HG03196 (cell line): ENCODE results near the gene EVI5L.

Experiments used
- ATAC-seq: cut with Tn5 transposase; IDR thresholded peaks from one replicate; pipeline ENCODE4 v1.9.1; 2021; ENCODE audit not compliant: unreplicated experiment

Gene EVI5L

GRCh38 chr19:7859831-7860713 lies 30.1 kb downstream of the EVI5L start:
- ATAC-seq = no peak

GRCh38 chr19:7860714-7861618 lies 30.9 kb downstream of the EVI5L start:
- no peak for ATAC-seq

GRCh38 chr19:7861619-7862412 lies 31.8 kb downstream of the EVI5L start:
- no peak for ATAC-seq

GRCh38 chr19:7862413-7862951 lies 32.5 kb downstream of the EVI5L start:
- ATAC-seq = no peak

GRCh38 chr19:7863157-7863970 lies 33.3 kb downstream of the EVI5L start:
- ATAC-seq = no peak

- no peak for ATAC-seq
Observed at GRCh38 chr19:7863971-7864689, 34.1 kb downstream of the EVI5L start.

GRCh38 chr19:7864690-7865074 lies 34.7 kb downstream of the EVI5L start:
- no peak for ATAC-seq

- no peak for ATAC-seq
Observed at GRCh38 chr19:7865262-7865911, 35.4 kb downstream of the EVI5L start.

- ATAC-seq = no peak
Observed at GRCh38 chr19:7866399-7867091, 36.5 kb downstream of the EVI5L start.

- no peak for ATAC-seq
Observed at GRCh38 chr19:7867092-7867844, 37.2 kb downstream of the EVI5L start.

- ATAC-seq = no peak
Observed at GRCh38 chr19:7868326-7868670, 38.3 kb downstream of the EVI5L start.

- peak; percentile 46 for ATAC-seq
Observed at GRCh38 chr19:7868671-7869452, 38.8 kb downstream of the EVI5L start.

GRCh38 chr19:7869453-7869909 lies 39.5 kb downstream of the EVI5L start:
- no peak for ATAC-seq

GRCh38 chr19:7869910-7870511 lies 40.0 kb downstream of the EVI5L start:
- ATAC-seq = no peak

GRCh38 chr19:7870571-7871436 lies 40.8 kb downstream of the EVI5L start:
- ATAC-seq = no peak
